ENCODE data around the gene MRPL40.
A peak's percentile ranks its signal among the peaks of the same experiment; 100 is the strongest.

The MRPL40 gene

GRCh38 chr22:19432133-19432851, at the start of gene MRPL40:
MRPL40 (plus strand) TSS chr22:19432545; CDS start chr22:19432555, 10 bp downstream.
- DNase-seq (ENCODE audit: low spot score) = peak; percentile 89

- no peak for DNase-seq (ENCODE audit: low spot score)
Measured at GRCh38 chr22:19383292-19383691, 49.1 kb upstream of the MRPL40 start.

- DNase-seq (ENCODE audit: low spot score) = no peak
Measured at GRCh38 chr22:19385221-19385906, 47.0 kb upstream of the MRPL40 start.

- no peak for DNase-seq (ENCODE audit: low spot score)
Measured at GRCh38 chr22:19386248-19386647, 46.1 kb upstream of the MRPL40 start.

GRCh38 chr22:19387038-19387437, 45.3 kb upstream of the MRPL40 start:
- no peak for DNase-seq (ENCODE audit: low spot score)

- DNase-seq (ENCODE audit: low spot score) = no peak
Measured at GRCh38 chr22:19387575-19387974, 44.8 kb upstream of the MRPL40 start.

GRCh38 chr22:19393704-19394103, 38.6 kb upstream of the MRPL40 start:
- DNase-seq (ENCODE audit: low spot score) = no peak

- DNase-seq (ENCODE audit: low spot score) = no peak
Measured at GRCh38 chr22:19394274-19395050, 37.9 kb upstream of the MRPL40 start.

- no peak for DNase-seq (ENCODE audit: low spot score)
Measured at GRCh38 chr22:19395276-19395675, 37.1 kb upstream of the MRPL40 start.

GRCh38 chr22:19396561-19396933, 35.8 kb upstream of the MRPL40 start:
- DNase-seq (ENCODE audit: low spot score) = no peak

GRCh38 chr22:19396934-19397733, 35.2 kb upstream of the MRPL40 start:
- DNase-seq (ENCODE audit: low spot score) = no peak

GRCh38 chr22:19397734-19398104, 34.6 kb upstream of the MRPL40 start:
- DNase-seq (ENCODE audit: low spot score) = no peak

- DNase-seq (ENCODE audit: low spot score) = no peak
Measured at GRCh38 chr22:19398206-19398605, 34.1 kb upstream of the MRPL40 start.

- DNase-seq (ENCODE audit: low spot score) = no peak
Measured at GRCh38 chr22:19398652-19399051, 33.7 kb upstream of the MRPL40 start.

- no peak for DNase-seq (ENCODE audit: low spot score)
Measured at GRCh38 chr22:19400881-19401280, 31.5 kb upstream of the MRPL40 start.

- no peak for DNase-seq (ENCODE audit: low spot score)
Measured at GRCh38 chr22:19401483-19401882, 30.9 kb upstream of the MRPL40 start.

GRCh38 chr22:19402642-19403191, 29.6 kb upstream of the MRPL40 start:
- DNase-seq (ENCODE audit: low spot score) = no peak

GRCh38 chr22:19404676-19405075, 27.7 kb upstream of the MRPL40 start:
- no peak for DNase-seq (ENCODE audit: low spot score)

GRCh38 chr22:19405133-19405532, 27.2 kb upstream of the MRPL40 start:
- no peak for DNase-seq (ENCODE audit: low spot score)

GRCh38 chr22:19405652-19406051, 26.7 kb upstream of the MRPL40 start:
- DNase-seq (ENCODE audit: low spot score) = no peak

GRCh38 chr22:19406281-19406811, 26.0 kb upstream of the MRPL40 start:
- no peak for DNase-seq (ENCODE audit: low spot score)

GRCh38 chr22:19406846-19407245, 25.5 kb upstream of the MRPL40 start:
- DNase-seq (ENCODE audit: low spot score) = no peak

All from HuH-7.5 (cell line).